Choroid plexus epithelial cell (primary cell): ENCODE data around the gene HTRA1.

Experiments
- DNase-seq: peaks from one replicate; pipeline ENCODE4 v3.0.0-alpha.2; 2010; ENCODE audit warnings: low read depth
- H3K4me3 ChIP-seq: 2 replicates; pipeline ENCODE4 v1.5.1; 2011; ENCODE audit warnings: low read depth, mild to moderate bottlenecking, control low read depth, low read length, moderate library complexity
- CTCF ChIP-seq: conservative IDR thresholded peaks from 2 replicates; pipeline ENCODE4 v1.5.1; 2011; ENCODE audit warnings: low read depth, mild to moderate bottlenecking, control low read depth, inconsistent platforms, low read length, moderate library complexity

HTRA1 gene

DNA sequence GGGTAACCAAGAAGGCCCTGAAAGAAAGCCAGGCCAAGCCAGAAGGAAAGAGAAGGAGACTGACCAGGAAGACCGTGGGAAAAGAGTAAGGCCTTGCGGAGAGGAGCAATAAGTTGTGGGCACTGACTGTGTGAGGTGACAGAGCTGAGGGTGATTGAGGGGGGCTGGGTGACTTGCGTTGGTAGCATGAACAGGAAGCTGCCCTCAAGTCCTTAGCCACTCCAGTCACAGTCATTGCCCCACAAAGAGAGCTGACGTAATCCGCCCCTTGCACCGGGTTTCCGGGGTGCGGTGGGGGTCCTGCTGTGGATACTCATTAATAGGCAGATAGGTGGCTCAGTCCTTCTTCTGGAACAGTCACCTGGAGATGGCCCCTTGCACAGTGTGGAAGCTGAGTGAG, 83.1 kb downstream of the HTRA1 start:
- H3K4me3 ChIP-seq = no peak overlapping the region
- no peak for TF ChIP-seq CTCF
- DNase-seq = no peak

GRCh38 chr10:122546242-122546641, 84.9 kb downstream of the HTRA1 start:
- no peak for DNase-seq
- H3K4me3 ChIP-seq = no peak overlapping the region
- TF ChIP-seq CTCF = no peak

- no peak overlapping the region for H3K4me3 ChIP-seq
- no peak for TF ChIP-seq CTCF
- DNase-seq = no peak
Measured at GRCh38 chr10:122548407-122549085, 87.2 kb downstream of the HTRA1 start.

GRCh38 chr10:122549636-122550035, 88.3 kb downstream of the HTRA1 start:
- no peak overlapping the region for H3K4me3 ChIP-seq
- no peak for TF ChIP-seq CTCF
- no peak for DNase-seq

DNA sequence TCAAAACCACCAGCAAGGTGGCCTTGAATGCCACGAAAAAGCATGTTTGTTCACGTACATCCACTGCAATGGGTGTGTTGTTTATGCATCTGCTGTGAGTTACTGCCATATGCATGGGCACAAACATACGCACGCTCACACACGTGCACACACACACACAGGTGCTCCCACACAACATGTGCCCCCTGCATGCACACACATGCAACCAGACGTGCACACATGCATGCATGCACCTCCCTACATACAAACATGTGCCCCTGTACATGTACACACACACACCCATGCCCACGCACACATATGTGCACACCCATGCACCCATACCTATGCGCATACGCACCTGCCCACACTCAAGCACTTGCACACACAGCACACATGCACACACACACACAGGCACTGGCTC, 89.1 kb downstream of the HTRA1 start:
- H3K4me3 ChIP-seq = no peak overlapping the region
- DNase-seq = no peak
- TF ChIP-seq CTCF = no peak

GRCh38 chr10:122550983-122551382, 89.6 kb downstream of the HTRA1 start:
- no peak overlapping the region for H3K4me3 ChIP-seq
- DNase-seq = no peak
- no peak for TF ChIP-seq CTCF

- DNase-seq = no peak
- peak; percentile 5 for TF ChIP-seq CTCF
- H3K4me3 ChIP-seq = no peak overlapping the region
Measured at GRCh38 chr10:122551450-122551849, 90.1 kb downstream of the HTRA1 start.
